ENCODE results near the gene MMEL1.
"Not testable (repeated sequence)": the region's sequence is repeated elsewhere in the genome, so short reads cannot be mapped to it uniquely, and the experiment has no call there.

Gene MMEL1

GRCh38 chr1:2553871-2554620 is 78.8 kb downstream of the MMEL1 start:
- H3K79me1 ChIP-seq (ENCODE audit: low read length), result no peaks in the 10 kb centered on the region
- no peak overlapping the region for H3K4me3 ChIP-seq (ENCODE audit: low read depth, low read length)
- no peak overlapping the region for H4K8ac ChIP-seq (ENCODE audit: low read depth, low read length)
- H4K12ac ChIP-seq (ENCODE audit: low read depth, low read length), result no peak overlapping the region
- no peak overlapping the region for H2AK5ac ChIP-seq (ENCODE audit: low read length)
- no peak overlapping the region for H2AFZ ChIP-seq (ENCODE audit: insufficient read depth, low read length, poor library complexity)
- H3K79me2 ChIP-seq (ENCODE audit: control insufficient read depth, insufficient read depth, low read length, poor library complexity), result no peaks in the 10 kb centered on the region
- H3K23ac ChIP-seq (ENCODE audit: low read length), result no peak overlapping the region
- no peak overlapping the region for H3K27ac ChIP-seq (ENCODE audit: low read depth, low read length)
- no peak overlapping the region for H4K91ac ChIP-seq (ENCODE audit: low read depth, low read length)
- WGBS (ENCODE audit: extremely low coverage, insufficient coverage, insufficient read length), result no CpG with 5 or more reads among the region's 30 CpGs
- H3K4ac ChIP-seq (ENCODE audit: low read depth, low read length), result no peak overlapping the region
- no peaks in the 10 kb centered on the region for H3K4me1 ChIP-seq (ENCODE audit: control insufficient read depth in 1 of 2, insufficient read depth in 2 of 2, low read length in 2 of 2)
- H3K18ac ChIP-seq (ENCODE audit: low read length), result no peak overlapping the region
- H2BK12ac ChIP-seq (ENCODE audit: low read length), result no peak overlapping the region
- H3K14ac ChIP-seq (ENCODE audit: low read length), result no peak overlapping the region
- H2BK5ac ChIP-seq (ENCODE audit: low read depth, low read length, poor library complexity), result no peak overlapping the region
- no peak overlapping the region for H3K4me2 ChIP-seq (ENCODE audit: low read length)
- no peaks in the 10 kb centered on the region for H3K9me3 ChIP-seq (ENCODE audit: insufficient read depth, low read depth, low read length)
- no peak for DNase-seq
- no peaks in the 10 kb centered on the region for H3K36me3 ChIP-seq (ENCODE audit: control insufficient read depth in 1 of 2, insufficient read depth in 2 of 2, low read length in 2 of 2)
- no peak overlapping the region for H3K9ac ChIP-seq (ENCODE audit: low read length)
- H2BK120ac ChIP-seq (ENCODE audit: insufficient read depth, low read length, poor library complexity), result no peak overlapping the region
- H3K27me3 ChIP-seq (ENCODE audit: insufficient read depth, low read length), result no peaks in the 10 kb centered on the region

- H4K91ac ChIP-seq (ENCODE audit: low read depth, low read length); H4K12ac ChIP-seq (ENCODE audit: low read depth, low read length); H3K4me3 ChIP-seq (ENCODE audit: low read depth, low read length); H3K18ac ChIP-seq (ENCODE audit: low read length); H2BK5ac ChIP-seq (ENCODE audit: low read depth, low read length, poor library complexity); H3K9ac ChIP-seq (ENCODE audit: low read length); H2AK5ac ChIP-seq (ENCODE audit: low read length); H4K8ac ChIP-seq (ENCODE audit: low read depth, low read length); H3K4ac ChIP-seq (ENCODE audit: low read depth, low read length); H2BK120ac ChIP-seq (ENCODE audit: insufficient read depth, low read length, poor library complexity); H3K9me3 ChIP-seq (ENCODE audit: insufficient read depth, low read depth, low read length); H2AFZ ChIP-seq (ENCODE audit: insufficient read depth, low read length, poor library complexity); H3K4me1 ChIP-seq (ENCODE audit: control insufficient read depth in 1 of 2, insufficient read depth in 2 of 2, low read length in 2 of 2); DNase-seq; H3K36me3 ChIP-seq (ENCODE audit: control insufficient read depth in 1 of 2, insufficient read depth in 2 of 2, low read length in 2 of 2); H3K79me2 ChIP-seq (ENCODE audit: control insufficient read depth, insufficient read depth, low read length, poor library complexity); H2BK12ac ChIP-seq (ENCODE audit: low read length); H3K27me3 ChIP-seq (ENCODE audit: insufficient read depth, low read length); H3K4me2 ChIP-seq (ENCODE audit: low read length); H3K23ac ChIP-seq (ENCODE audit: low read length); H3K27ac ChIP-seq (ENCODE audit: low read depth, low read length); H3K14ac ChIP-seq (ENCODE audit: low read length); H3K79me1 ChIP-seq (ENCODE audit: low read length): not testable (repeated sequence)
- no CpG with 5 or more reads among the region's 9 CpGs for WGBS (ENCODE audit: extremely low coverage, insufficient coverage, insufficient read length)
These were observed 79.7 kb downstream of the MMEL1 start for GRCh38 chr1:2553076-2553475.

- Histone ChIP-seq H2BK120ac (ENCODE audit: insufficient read depth, low read length, poor library complexity) (no peak overlapping the region), H3K27ac (ENCODE audit: low read depth, low read length) (no peak overlapping the region), H3K18ac (ENCODE audit: low read length) (no peak overlapping the region), H2AFZ (ENCODE audit: insufficient read depth, low read length, poor library complexity) (no peak overlapping the region), H2AK5ac (ENCODE audit: low read length) (no peak overlapping the region), H4K8ac (ENCODE audit: low read depth, low read length) (no peak overlapping the region), H4K12ac (ENCODE audit: low read depth, low read length) (no peak overlapping the region), H3K23ac (ENCODE audit: low read length) (no peak overlapping the region), H3K9ac (ENCODE audit: low read length) (no peak overlapping the region), H3K36me3 (ENCODE audit: control insufficient read depth in 1 of 2, insufficient read depth in 2 of 2, low read length in 2 of 2) (no peaks in the 10 kb centered on the region), H3K4me2 (ENCODE audit: low read length) (no peak overlapping the region), H3K79me1 (ENCODE audit: low read length) (no peaks in the 10 kb centered on the region), H3K9me3 (ENCODE audit: insufficient read depth, low read depth, low read length) (no peaks in the 10 kb centered on the region), H4K91ac (ENCODE audit: low read depth, low read length) (no peak overlapping the region), H3K4me3 (ENCODE audit: low read depth, low read length) (no peak overlapping the region), H3K27me3 (ENCODE audit: insufficient read depth, low read length) (no peaks in the 10 kb centered on the region), H2BK5ac (ENCODE audit: low read depth, low read length, poor library complexity) (no peak overlapping the region), H3K79me2 (ENCODE audit: control insufficient read depth, insufficient read depth, low read length, poor library complexity) (no peaks in the 10 kb centered on the region), H3K4ac (ENCODE audit: low read depth, low read length) (no peak overlapping the region), H2BK12ac (ENCODE audit: low read length) (no peak overlapping the region), H3K4me1 (ENCODE audit: control insufficient read depth in 1 of 2, insufficient read depth in 2 of 2, low read length in 2 of 2) (peaks cover 2 to 6% of the 10 kb centered on the region in 2 experiments), H3K14ac (ENCODE audit: low read length) (no peak overlapping the region)
- no CpG with 5 or more reads among the region's 26 CpGs for WGBS (ENCODE audit: extremely low coverage, insufficient coverage, insufficient read length)
- no peak for DNase-seq
These were observed 80.6 kb downstream of the MMEL1 start for GRCh38 chr1:2552189-2552588.

GRCh38 chr1:2551544-2551943 is 81.3 kb downstream of the MMEL1 start:
- H2AK5ac ChIP-seq (ENCODE audit: low read length); H2BK12ac ChIP-seq (ENCODE audit: low read length); H3K27me3 ChIP-seq (ENCODE audit: insufficient read depth, low read length); H3K36me3 ChIP-seq (ENCODE audit: control insufficient read depth in 1 of 2, insufficient read depth in 2 of 2, low read length in 2 of 2); H4K91ac ChIP-seq (ENCODE audit: low read depth, low read length); H3K14ac ChIP-seq (ENCODE audit: low read length); H4K12ac ChIP-seq (ENCODE audit: low read depth, low read length); H2BK120ac ChIP-seq (ENCODE audit: insufficient read depth, low read length, poor library complexity); H3K4me3 ChIP-seq (ENCODE audit: low read depth, low read length); H3K9me3 ChIP-seq (ENCODE audit: insufficient read depth, low read depth, low read length); H3K4me2 ChIP-seq (ENCODE audit: low read length); H3K27ac ChIP-seq (ENCODE audit: low read depth, low read length); H3K9ac ChIP-seq (ENCODE audit: low read length); H3K79me1 ChIP-seq (ENCODE audit: low read length); H2AFZ ChIP-seq (ENCODE audit: insufficient read depth, low read length, poor library complexity); H3K23ac ChIP-seq (ENCODE audit: low read length); H3K4ac ChIP-seq (ENCODE audit: low read depth, low read length); H3K79me2 ChIP-seq (ENCODE audit: control insufficient read depth, insufficient read depth, low read length, poor library complexity); H3K18ac ChIP-seq (ENCODE audit: low read length); H4K8ac ChIP-seq (ENCODE audit: low read depth, low read length); DNase-seq; H2BK5ac ChIP-seq (ENCODE audit: low read depth, low read length, poor library complexity): not testable (repeated sequence)
- H3K4me1 ChIP-seq (ENCODE audit: control insufficient read depth in 1 of 2, insufficient read depth in 2 of 2, low read length in 2 of 2), result peaks cover 8 to 12% of the 10 kb centered on the region in 2 experiments
- WGBS (ENCODE audit: extremely low coverage, insufficient coverage, insufficient read length), result no CpG with 5 or more reads among the region's 9 CpGs
